Fibroblast of lung (primary cell): ENCODE measurements around the gene GSE1. TPM values are rescaled to one million over a fixed set of nuclear protein-coding genes. Genes with fewer than 3 reads are reported as not detected.

Experiments
- DNase-seq, 2 donors: peaks; one replicate each; pipeline versions ENCODE4 v3.0.0 to v3.0.0-alpha.2; 2010; ENCODE audit warnings: low read depth in 2 of 2
- H2AFZ ChIP-seq: 2 replicates; pipeline ENCODE4 v1.5.1; 2012; ENCODE audit warnings: low read length, control low read depth, inconsistent platforms
- H3K27ac ChIP-seq: 2 replicates; pipeline ENCODE4 v1.5.1; 2011; ENCODE audit warnings: low read length, control low read depth; ENCODE audit not compliant: insufficient read depth
- H3K27me3 ChIP-seq: 2 replicates; pipeline ENCODE4 v1.5.1; 2011; ENCODE audit warnings: mild to moderate bottlenecking, low read length; ENCODE audit not compliant: control insufficient read depth, insufficient read depth
- H3K36me3 ChIP-seq: 2 replicates; pipeline ENCODE4 v1.5.1; 2011; ENCODE audit warnings: low read length; ENCODE audit not compliant: control insufficient read depth, insufficient read depth
- H3K4me1 ChIP-seq: 2 replicates; pipeline ENCODE4 v1.5.1; 2011; ENCODE audit warnings: low read length; ENCODE audit not compliant: control insufficient read depth, insufficient read depth; ENCODE audit errors: extremely low read depth
- H3K4me2 ChIP-seq: 2 replicates; pipeline ENCODE4 v1.5.1; 2011; ENCODE audit warnings: low read length, control low read depth; ENCODE audit not compliant: insufficient read depth; ENCODE audit errors: extremely low read depth
- H3K4me3 ChIP-seq, 4 experiments: fragments of 200-600 bp in 1 of 4; sonication (generic) in 1 of 4; replicated peaks in 1 of 4; 2 replicates each; pipeline ENCODE4 v1.5.1; 2011 to 2016; ENCODE audit warnings: low read length in 4 of 4, low read depth in 3 of 4, mild to moderate bottlenecking in 3 of 4, control low read depth in 2 of 4, inconsistent platforms in 1 of 4, mixed read lengths in 1 of 4; ENCODE audit not compliant: insufficient read depth in 1 of 4; ENCODE audit errors: control extremely low read depth in 1 of 4
- H3K79me2 ChIP-seq: 2 replicates; pipeline ENCODE4 v1.5.1; 2012; ENCODE audit warnings: mild to moderate bottlenecking, low read length, inconsistent platforms; ENCODE audit not compliant: control insufficient read depth, insufficient read depth
- H3K9ac ChIP-seq: 2 replicates; pipeline ENCODE4 v1.5.1; 2011; ENCODE audit warnings: mild to moderate bottlenecking, low read length, control low read depth; ENCODE audit not compliant: insufficient read depth
- H3K9me3 ChIP-seq: 2 replicates; pipeline ENCODE4 v1.5.1; 2012; ENCODE audit warnings: low read depth, low read length; ENCODE audit not compliant: control insufficient read depth, insufficient read depth
- H4K20me1 ChIP-seq: 2 replicates; pipeline ENCODE4 v1.5.1; 2011; ENCODE audit warnings: low read length; ENCODE audit not compliant: control insufficient read depth, insufficient read depth; ENCODE audit errors: extremely low read depth
- EZH2 ChIP-seq: IDR thresholded peaks from 2 replicates; pipeline ENCODE4 v1.5.1; 2012; ENCODE audit warnings: low read length, control low read depth, mild to moderate bottlenecking; ENCODE audit errors: missing control alignments
- polyA plus RNA-seq, 2 donors: library from polyadenylated mRNA; depleted of rRNA in 1 of 2; stranded (reverse) in 1 of 2; unstranded in 1 of 2; fragments of >200 nt; gene quantifications; 2 replicates each; pipeline ENCODE4 v1.2.1, GENCODE V29; 2011 to 2012; ENCODE audit warnings: missing spikeins in 1 of 2
- total RNA-seq: library from RNA; depleted of rRNA; stranded (reverse); fragments of >200 nt; gene quantifications from 2 replicates; pipeline ENCODE4 v1.2.1, GENCODE V29; 2014
- TF ChIP-seq, protein P1 (sequence below), 2 donors: IDR thresholded peaks in 1 of 2; conservative IDR thresholded peaks in 1 of 2; 1 replicate in 1 of 2; 2 replicates in 1 of 2; pipeline ENCODE4 v1.5.1; 2011 to 2012; ENCODE audit warnings: low read length in 2 of 2, control low read depth in 1 of 2, inconsistent platforms in 1 of 2, low read depth in 1 of 2, mild to moderate bottlenecking in 1 of 2

Gene GSE1
- total and polyA plus RNA-seq, 2 donors (not counting 1 experiment from before 2014, with no cell fraction given): 11.0 to 35.7 TPM

GRCh38 chr16:85640254-85640558 lies 27.1 kb downstream of the GSE1 start:
- H3K27ac ChIP-seq: no peak overlapping the region

GRCh38 chr16:85640585-85640984 lies 27.5 kb downstream of the GSE1 start:
- Histone ChIP-seq H2AFZ (no peak overlapping the region), H3K4me1 (no peaks in the 10 kb centered on the region), H3K4me3 (no peak overlapping the region), H3K27ac (no peak overlapping the region), H3K79me2 (no peaks in the 10 kb centered on the region), H3K9me3 (no peaks in the 10 kb centered on the region), H3K27me3 (no peaks in the 10 kb centered on the region), H3K9ac (no peak overlapping the region), H4K20me1 (no peaks in the 10 kb centered on the region), H3K36me3 (no peaks in the 10 kb centered on the region), H3K4me2 (no peak overlapping the region)
- TF ChIP-seq, protein P1, sequence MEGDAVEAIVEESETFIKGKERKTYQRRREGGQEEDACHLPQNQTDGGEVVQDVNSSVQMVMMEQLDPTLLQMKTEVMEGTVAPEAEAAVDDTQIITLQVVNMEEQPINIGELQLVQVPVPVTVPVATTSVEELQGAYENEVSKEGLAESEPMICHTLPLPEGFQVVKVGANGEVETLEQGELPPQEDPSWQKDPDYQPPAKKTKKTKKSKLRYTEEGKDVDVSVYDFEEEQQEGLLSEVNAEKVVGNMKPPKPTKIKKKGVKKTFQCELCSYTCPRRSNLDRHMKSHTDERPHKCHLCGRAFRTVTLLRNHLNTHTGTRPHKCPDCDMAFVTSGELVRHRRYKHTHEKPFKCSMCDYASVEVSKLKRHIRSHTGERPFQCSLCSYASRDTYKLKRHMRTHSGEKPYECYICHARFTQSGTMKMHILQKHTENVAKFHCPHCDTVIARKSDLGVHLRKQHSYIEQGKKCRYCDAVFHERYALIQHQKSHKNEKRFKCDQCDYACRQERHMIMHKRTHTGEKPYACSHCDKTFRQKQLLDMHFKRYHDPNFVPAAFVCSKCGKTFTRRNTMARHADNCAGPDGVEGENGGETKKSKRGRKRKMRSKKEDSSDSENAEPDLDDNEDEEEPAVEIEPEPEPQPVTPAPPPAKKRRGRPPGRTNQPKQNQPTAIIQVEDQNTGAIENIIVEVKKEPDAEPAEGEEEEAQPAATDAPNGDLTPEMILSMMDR (conservative IDR thresholded peaks at IDR 0.05 in 1 of 2, IDR thresholded peaks at IDR 0.05 in 1 of 2; ENCODE audit: low read depth in 1 of 2, low read length in 2 of 2): no peak
- TF ChIP-seq EZH2: no peak
- no peak for DNase-seq

More at GRCh38 chr16:85640254-85640558, 27.1 kb downstream of the GSE1 start:
- no peak overlapping the region for H3K4me3 ChIP-seq
- no peaks in the 10 kb centered on the region for H3K27me3 ChIP-seq
- H3K9ac ChIP-seq: no peak overlapping the region
- no peak overlapping the region for H3K4me2 ChIP-seq
- no peaks in the 10 kb centered on the region for H4K20me1 ChIP-seq
- no peaks in the 10 kb centered on the region for H3K36me3 ChIP-seq
- no peak overlapping the region for H2AFZ ChIP-seq
- H3K4me1 ChIP-seq: no peaks in the 10 kb centered on the region
- H3K9me3 ChIP-seq: no peaks in the 10 kb centered on the region
- TF ChIP-seq EZH2: no peak
- no peaks in the 10 kb centered on the region for H3K79me2 ChIP-seq
- DNase-seq: no peak

DNA sequence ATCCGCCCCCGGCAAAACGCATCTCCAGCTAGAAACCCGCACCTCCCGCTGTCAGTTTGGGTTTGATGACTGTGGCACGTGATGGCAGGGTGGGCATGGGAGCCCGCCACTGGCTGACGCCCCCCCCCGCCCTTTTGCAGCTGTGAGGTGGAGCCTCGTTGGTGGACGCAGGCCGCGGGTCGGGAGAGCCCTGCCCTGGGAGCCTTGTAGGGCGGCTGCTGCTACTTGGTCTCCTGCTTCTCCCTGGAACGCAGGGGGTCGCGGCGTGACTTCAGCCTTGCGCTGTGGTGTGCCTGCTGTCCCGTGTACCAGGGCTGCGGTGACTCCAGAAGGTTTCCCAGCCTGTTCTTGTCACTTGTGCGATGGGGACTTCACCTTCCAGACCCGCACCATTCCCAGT lies 28.2 kb downstream of the GSE1 start:
- no peaks in the 10 kb centered on the region for H3K36me3 ChIP-seq
- H3K9me3 ChIP-seq: no peaks in the 10 kb centered on the region
- H3K4me1 ChIP-seq: no peaks in the 10 kb centered on the region
- H4K20me1 ChIP-seq: no peaks in the 10 kb centered on the region
- H3K27ac ChIP-seq: no peak overlapping the region
- H3K4me3 ChIP-seq: no peak overlapping the region
- H3K27me3 ChIP-seq: no peaks in the 10 kb centered on the region
- H3K9ac ChIP-seq: no peak overlapping the region
- no peak overlapping the region for H3K4me2 ChIP-seq
- H3K79me2 ChIP-seq: no peaks in the 10 kb centered on the region
- H2AFZ ChIP-seq: no peak overlapping the region
- DNase-seq: no peak
- no peak for TF ChIP-seq EZH2
- TF ChIP-seq, protein P1 (conservative IDR thresholded peaks at IDR 0.05 in 1 of 2, IDR thresholded peaks at IDR 0.05 in 1 of 2; ENCODE audit: low read depth in 1 of 2, low read length in 2 of 2): no peak
